GM08714 (cell line): ENCODE measurements around the gene DNAH8.

Source experiments
- H3K4me3 ChIP-seq: fragments of 200-500 bp; sonication (Bioruptor generic); 2 replicates; pipeline ENCODE4 v1.5.1; 2014; ENCODE audit warnings: mild to moderate bottlenecking, low read length, inconsistent platforms
- ZNF274 ChIP-seq: IDR thresholded peaks from 2 replicates; pipeline ENCODE4 v1.6.1; 2012; ENCODE audit warnings: mild to moderate bottlenecking, low read depth, low read length

DNAH8 gene, protein sequence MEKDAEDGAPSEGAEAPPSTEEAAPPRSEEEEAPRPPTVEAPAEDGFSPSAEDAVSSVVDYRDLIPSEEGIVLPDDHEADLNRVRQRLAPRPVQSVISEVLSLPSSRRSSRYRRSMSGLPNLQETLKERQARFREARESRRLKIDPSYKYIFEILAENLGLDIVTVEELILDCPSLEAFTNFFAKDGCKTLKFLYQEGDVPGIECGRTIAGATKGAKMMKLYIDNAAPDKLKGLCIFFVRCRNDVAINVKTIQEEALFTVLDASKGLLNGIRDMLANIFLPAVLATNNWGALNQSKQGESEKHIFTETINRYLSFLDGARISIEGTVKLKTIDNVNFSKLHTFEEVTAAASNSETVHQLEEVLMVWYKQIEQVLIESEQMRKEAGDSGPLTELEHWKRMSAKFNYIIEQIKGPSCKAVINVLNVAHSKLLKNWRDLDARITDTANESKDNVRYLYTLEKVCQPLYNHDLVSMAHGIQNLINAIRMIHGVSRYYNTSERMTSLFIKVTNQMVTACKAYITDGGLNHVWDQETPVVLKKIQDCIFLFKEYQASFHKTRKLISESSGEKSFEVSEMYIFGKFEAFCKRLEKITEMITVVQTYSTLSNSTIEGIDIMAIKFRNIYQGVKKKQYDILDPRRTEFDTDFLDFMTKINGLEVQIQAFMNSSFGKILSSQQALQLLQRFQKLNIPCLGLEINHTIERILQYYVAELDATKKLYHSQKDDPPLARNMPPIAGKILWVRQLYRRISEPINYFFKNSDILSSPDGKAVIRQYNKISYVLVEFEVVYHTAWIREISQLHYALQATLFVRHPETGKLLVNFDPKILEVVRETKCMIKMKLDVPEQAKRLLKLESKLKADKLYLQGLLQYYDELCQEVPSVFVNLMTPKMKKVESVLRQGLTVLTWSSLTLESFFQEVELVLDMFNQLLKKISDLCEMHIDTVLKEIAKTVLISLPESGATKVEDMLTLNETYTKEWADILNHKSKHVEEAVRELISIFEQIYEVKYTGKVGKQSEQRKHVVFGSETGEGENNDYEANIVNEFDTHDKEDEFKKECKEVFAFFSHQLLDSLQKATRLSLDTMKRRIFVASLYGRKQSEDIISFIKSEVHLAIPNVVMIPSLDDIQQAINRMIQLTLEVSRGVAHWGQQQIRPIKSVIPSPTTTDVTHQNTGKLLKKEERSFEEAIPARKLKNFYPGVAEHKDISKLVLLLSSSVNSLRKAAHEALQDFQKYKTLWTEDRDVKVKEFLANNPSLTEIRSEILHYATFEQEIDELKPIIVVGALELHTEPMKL (N-terminal part only)

GRCh38 chr6:38715016-38715689 lies at the start of gene DNAH8:
Gene DNAH8, plus strand, starts transcription at chr6:38715311. Its CDS starts 7,499 bp downstream, at chr6:38722810.
- TF ChIP-seq ZNF274, result no peak
- peak within 1 kb of the TSS; percentile 30; the same call in 1 of the 2 replicates for H3K4me3 ChIP-seq

DNA sequence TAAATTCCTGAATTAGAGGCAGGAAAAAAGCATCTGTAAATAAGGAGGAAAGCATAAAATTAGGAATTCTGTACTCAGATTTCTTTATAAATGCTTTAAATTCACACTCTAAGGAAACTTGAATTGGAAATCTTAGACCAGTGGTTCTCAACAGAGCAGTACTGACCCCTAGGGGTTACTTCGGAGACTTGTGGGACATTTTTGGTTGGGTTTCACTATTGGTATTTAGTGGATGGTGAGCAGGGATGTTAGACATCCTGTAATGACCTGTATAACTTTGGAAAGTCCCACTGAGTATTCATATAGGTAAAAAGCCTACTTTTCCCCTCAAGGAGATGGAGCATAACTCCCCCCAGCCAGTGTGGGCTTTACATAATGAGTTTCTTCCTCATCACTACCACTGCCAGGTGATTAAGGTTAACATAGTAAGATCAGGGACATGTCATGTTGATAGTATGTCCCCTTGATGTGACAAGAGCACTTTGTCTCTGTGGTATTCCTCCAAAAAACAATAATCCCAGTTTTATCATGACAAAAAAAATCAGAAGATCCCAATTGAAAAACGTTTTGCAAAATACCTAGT lies 43.1 kb upstream of the DNAH8 start:
- no peak overlapping the region for H3K4me3 ChIP-seq
- TF ChIP-seq ZNF274, result no peak

- no peak overlapping the region for H3K4me3 ChIP-seq
Measured at GRCh38 chr6:38673397-38674165, 41.5 kb upstream of the DNAH8 start.

GRCh38 chr6:38676236-38676973 lies 38.7 kb upstream of the DNAH8 start:
- TF ChIP-seq ZNF274, result no peak
- H3K4me3 ChIP-seq, result no peak overlapping the region

More at GRCh38 chr6:38673397-38674165, 41.5 kb upstream of the DNAH8 start:
- TF ChIP-seq ZNF274, result no peak

DNA sequence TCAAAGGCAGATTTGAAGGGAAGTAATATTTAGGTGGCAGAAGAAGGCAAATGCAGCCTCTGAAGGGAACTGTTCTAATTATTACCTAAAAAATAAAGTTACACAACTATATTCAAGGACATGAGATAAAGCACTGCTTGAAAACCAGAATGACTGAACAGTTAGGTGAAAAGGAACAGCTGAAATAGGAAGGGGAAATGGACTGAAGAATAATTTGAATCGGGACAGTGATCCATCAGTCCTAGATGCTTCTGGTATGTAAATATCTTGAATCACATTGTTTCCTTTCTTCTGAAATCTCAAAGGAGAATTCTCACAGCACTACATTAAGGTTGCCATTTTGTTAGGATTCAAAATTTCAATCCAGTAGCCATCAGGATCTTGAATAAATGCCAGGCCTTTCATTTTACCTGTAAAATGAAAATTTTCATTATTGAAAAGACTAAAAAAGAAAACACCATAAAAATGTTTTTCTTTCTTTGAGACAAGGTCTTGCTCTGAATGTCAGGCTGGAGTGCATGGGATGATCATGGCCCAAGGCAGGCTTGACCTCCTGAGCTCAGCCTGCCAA lies 38.1 kb upstream of the DNAH8 start:
- H3K4me3 ChIP-seq, result no peak overlapping the region; the same call in 1 of the 2 replicates
- no peak for TF ChIP-seq ZNF274

GRCh38 chr6:38678178-38678760 lies 36.8 kb upstream of the DNAH8 start:
- no peak for TF ChIP-seq ZNF274
- H3K4me3 ChIP-seq, result no peak overlapping the region

DNA sequence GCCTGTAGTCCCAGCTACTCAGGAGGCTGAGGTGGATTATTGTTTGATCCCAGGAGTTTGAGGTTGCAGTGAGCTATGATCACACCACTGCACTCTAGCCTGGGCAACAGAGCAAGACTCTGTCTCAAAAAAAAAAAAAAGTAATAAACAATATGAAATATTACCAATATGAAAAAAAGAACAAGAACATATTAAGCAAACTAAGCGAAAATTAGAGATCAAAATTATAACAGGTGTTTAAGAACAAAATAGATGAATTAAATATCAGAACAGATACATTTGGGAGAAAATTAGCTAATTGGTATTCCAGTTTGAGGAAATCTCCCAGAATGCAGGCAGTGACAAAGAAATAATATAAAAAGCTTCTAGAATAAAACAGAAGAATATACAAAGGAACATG lies 35.4 kb upstream of the DNAH8 start:
- no peak for TF ChIP-seq ZNF274
- no peak overlapping the region for H3K4me3 ChIP-seq

DNA sequence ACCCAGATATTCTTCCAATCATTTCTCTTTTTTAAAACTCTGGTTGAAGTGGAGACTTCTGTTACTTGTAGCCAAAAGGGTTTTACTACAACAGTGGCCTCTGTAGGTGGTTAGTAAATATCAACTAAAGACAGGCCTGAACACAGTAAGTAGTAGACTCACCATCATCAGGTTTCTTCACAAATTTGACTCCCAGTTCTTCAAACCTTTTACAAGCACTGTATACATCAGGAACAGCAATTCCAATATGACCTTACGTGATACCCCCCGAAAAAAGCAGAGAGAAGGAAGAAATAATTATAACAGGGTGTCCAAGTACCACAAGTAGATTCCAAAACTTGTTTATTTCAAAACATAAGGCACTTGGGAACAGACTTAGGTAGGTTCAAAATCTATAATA lies 33.3 kb upstream of the DNAH8 start:
- no peak overlapping the region for H3K4me3 ChIP-seq
- no peak for TF ChIP-seq ZNF274

DNA sequence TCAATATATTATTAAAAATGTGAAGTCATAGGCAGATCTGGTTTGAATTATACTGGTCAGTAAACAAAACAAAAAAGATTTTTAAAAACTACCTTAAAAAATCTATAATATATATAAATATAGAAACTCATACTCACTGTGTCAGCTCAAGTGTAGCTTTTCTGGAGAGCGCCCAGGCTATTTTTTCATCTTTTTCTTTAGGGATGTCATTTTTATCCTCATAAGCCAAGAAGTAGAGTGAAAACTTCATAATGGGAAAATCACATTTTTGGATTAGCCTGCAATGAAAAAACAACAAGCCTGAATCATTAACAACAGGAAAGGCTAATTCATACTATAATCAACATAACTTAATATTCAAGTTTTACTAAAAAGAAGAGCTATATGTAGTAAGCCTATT lies 30.9 kb upstream of the DNAH8 start:
- TF ChIP-seq ZNF274, result no peak
- H3K4me3 ChIP-seq, result no peak overlapping the region

DNA sequence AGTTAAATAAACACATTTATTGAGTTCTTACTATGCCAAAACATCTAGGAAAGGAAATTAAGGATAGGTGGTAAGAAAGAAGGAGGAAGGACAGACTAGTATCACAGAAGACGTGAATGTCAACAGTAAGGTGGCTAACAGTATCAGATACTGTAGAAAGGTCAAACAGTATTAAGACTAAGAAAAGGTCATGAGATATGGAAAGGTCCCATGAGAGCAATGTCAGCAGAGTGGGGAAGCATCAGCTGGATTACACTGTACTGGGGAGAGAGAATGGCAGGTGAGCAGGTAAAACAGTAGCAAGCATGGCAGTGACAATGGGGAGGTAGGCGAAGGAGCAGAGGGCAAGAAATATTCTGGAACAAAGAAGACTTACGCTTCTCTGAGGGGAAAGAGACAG lies 30.2 kb upstream of the DNAH8 start:
- no peak overlapping the region for H3K4me3 ChIP-seq
- TF ChIP-seq ZNF274, result no peak

GRCh38 chr6:38686270-38687042 lies 28.7 kb upstream of the DNAH8 start:
- no peak for TF ChIP-seq ZNF274
- no peak overlapping the region for H3K4me3 ChIP-seq
